ENCODE data around the gene TMEM170A. TPM values are rescaled to one million over a fixed set of nuclear protein-coding genes. Genes with fewer than 3 reads are reported as not detected.

The TMEM170A gene
- total and polyA plus RNA-seq, 2 of the 13 experiments (the other 11 are each of a cell fraction or from before 2014, with no cell fraction given): 35.7 to 39.7 TPM

DNA sequence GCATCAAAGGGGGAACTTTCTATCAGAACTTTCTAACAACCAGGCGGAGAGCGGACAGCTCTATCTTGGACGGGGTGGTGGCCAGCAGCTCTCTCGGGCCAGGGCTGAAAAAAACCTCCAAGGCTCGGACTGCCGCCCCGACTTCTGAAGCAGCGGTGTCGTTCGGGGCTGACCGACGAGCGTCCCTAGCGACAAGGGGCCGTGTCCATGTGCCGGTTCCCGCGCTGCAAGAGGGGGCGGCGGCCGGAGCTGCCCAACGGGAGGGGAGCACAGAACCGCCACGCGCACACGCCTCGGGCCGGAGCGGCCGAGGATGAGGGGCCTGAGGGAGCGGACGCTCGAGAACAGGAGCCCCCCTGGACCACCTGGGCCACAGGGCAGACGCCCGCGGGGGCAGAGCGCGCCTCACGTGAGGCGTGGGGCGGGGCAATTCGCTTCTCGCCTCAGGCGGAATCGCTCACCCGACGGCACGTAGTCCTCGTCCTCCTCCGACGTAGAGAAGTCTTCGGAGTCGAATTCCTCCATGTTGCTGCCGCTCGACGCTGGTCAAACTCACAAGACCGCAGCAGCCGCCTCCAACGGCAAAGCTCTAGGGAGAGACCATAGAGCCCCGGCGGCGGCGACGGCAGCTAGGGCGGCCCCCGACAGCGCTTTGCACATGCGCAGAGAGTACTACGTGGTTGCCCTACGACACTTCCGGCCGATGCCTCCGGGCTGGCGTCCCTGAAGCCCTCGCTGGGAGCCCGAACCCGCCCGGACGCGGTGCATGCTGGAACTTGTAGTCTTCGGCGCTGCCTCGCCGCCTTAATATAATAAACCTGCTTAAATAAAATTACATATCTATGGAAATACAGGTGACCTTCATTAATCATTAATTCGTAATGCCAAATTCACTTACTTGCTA, 31.4 kb downstream of the TMEM170A start, which contains the start of gene CFDP1 (continued):
- TF ChIP-seq, protein P1, sequence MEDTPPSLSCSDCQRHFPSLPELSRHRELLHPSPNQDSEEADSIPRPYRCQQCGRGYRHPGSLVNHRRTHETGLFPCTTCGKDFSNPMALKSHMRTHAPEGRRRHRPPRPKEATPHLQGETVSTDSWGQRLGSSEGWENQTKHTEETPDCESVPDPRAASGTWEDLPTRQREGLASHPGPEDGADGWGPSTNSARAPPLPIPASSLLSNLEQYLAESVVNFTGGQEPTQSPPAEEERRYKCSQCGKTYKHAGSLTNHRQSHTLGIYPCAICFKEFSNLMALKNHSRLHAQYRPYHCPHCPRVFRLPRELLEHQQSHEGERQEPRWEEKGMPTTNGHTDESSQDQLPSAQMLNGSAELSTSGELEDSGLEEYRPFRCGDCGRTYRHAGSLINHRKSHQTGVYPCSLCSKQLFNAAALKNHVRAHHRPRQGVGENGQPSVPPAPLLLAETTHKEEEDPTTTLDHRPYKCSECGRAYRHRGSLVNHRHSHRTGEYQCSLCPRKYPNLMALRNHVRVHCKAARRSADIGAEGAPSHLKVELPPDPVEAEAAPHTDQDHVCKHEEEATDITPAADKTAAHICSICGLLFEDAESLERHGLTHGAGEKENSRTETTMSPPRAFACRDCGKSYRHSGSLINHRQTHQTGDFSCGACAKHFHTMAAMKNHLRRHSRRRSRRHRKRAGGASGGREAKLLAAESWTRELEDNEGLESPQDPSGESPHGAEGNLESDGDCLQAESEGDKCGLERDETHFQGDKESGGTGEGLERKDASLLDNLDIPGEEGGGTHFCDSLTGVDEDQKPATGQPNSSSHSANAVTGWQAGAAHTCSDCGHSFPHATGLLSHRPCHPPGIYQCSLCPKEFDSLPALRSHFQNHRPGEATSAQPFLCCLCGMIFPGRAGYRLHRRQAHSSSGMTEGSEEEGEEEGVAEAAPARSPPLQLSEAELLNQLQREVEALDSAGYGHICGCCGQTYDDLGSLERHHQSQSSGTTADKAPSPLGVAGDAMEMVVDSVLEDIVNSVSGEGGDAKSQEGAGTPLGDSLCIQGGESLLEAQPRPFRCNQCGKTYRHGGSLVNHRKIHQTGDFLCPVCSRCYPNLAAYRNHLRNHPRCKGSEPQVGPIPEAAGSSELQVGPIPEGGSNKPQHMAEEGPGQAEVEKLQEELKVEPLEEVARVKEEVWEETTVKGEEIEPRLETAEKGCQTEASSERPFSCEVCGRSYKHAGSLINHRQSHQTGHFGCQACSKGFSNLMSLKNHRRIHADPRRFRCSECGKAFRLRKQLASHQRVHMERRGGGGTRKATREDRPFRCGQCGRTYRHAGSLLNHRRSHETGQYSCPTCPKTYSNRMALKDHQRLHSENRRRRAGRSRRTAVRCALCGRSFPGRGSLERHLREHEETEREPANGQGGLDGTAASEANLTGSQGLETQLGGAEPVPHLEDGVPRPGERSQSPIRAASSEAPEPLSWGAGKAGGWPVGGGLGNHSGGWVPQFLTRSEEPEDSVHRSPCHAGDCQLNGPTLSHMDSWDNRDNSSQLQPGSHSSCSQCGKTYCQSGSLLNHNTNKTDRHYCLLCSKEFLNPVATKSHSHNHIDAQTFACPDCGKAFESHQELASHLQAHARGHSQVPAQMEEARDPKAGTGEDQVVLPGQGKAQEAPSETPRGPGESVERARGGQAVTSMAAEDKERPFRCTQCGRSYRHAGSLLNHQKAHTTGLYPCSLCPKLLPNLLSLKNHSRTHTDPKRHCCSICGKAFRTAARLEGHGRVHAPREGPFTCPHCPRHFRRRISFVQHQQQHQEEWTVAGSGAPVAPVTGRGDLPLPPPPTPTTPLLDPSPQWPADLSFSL (CRISPR knock-in tag; IDR thresholded peaks at IDR 0.05): no peak
- TF ChIP-seq ZNF570 (CRISPR knock-in tag; IDR thresholded peaks at IDR 0.05; ENCODE audit: borderline replicate concordance) (peak; percentile 98), STAG1 (CRISPR knock-in tag; IDR thresholded peaks at IDR 0.05) (no peak), KLF11 (CRISPR knock-in tag; IDR thresholded peaks at IDR 0.05) (peak; percentile 98), KDM4B (CRISPR knock-in tag; IDR thresholded peaks at IDR 0.05) (peak; percentile 10; the same call in 1 of the 2 replicates), POLR2AphosphoS5 (IDR thresholded peaks at IDR 0.05; ENCODE audit: low read depth, low read length) (peak; percentile 86), NR2F2 (IDR thresholded peaks at IDR 0.05; ENCODE audit: borderline replicate concordance, low read depth) (no peak), FOXA3 (CRISPR knock-in tag; IDR thresholded peaks at IDR 0.05) (peak; percentile 31; the same call in 1 of the 2 replicates), ZNF232 (CRISPR knock-in tag; IDR thresholded peaks at IDR 0.05; ENCODE audit: borderline replicate concordance) (peak; percentile 87; the same call in 1 of the 2 replicates), PPARG (CRISPR knock-in tag; conservative IDR thresholded peaks at IDR 0.05) (0 out of 2 replicates have a peak, but pooled peaks have one; percentile 7), ZNF430 (CRISPR knock-in tag; IDR thresholded peaks at IDR 0.05) (peak; percentile 98), SIX1 (CRISPR knock-in tag; IDR thresholded peaks at IDR 0.05; ENCODE audit: borderline replicate concordance) (no peak), DMAP1 (CRISPR knock-in tag; IDR thresholded peaks at IDR 0.05) (peak; percentile 82), TMF1 (CRISPR knock-in tag; IDR thresholded peaks at IDR 0.05; ENCODE audit: low read depth) (peak; percentile 97), FOXK1 (CRISPR knock-in tag; IDR thresholded peaks at IDR 0.05; ENCODE audit: borderline replicate concordance, low read depth) (peak; percentile 17; the same call in 1 of the 2 replicates), HNRNPH1 (optimal IDR thresholded peaks at IDR 0.05; ENCODE audit: low read depth, low read length) (no peak), ZNF563 (CRISPR knock-in tag; IDR thresholded peaks at IDR 0.05) (peak; percentile 91), TP53 (CRISPR knock-in tag; conservative IDR thresholded peaks at IDR 0.05) (peak; percentile 82; the same call in 1 of the 2 replicates)
- TF ChIP-seq, protein P2, sequence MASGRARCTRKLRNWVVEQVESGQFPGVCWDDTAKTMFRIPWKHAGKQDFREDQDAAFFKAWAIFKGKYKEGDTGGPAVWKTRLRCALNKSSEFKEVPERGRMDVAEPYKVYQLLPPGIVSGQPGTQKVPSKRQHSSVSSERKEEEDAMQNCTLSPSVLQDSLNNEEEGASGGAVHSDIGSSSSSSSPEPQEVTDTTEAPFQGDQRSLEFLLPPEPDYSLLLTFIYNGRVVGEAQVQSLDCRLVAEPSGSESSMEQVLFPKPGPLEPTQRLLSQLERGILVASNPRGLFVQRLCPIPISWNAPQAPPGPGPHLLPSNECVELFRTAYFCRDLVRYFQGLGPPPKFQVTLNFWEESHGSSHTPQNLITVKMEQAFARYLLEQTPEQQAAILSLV (CRISPR knock-in tag; IDR thresholded peaks at IDR 0.05; ENCODE audit: borderline replicate concordance): peak; percentile 72; the same call in 1 of the 2 replicates
- TF ChIP-seq, protein P3, sequence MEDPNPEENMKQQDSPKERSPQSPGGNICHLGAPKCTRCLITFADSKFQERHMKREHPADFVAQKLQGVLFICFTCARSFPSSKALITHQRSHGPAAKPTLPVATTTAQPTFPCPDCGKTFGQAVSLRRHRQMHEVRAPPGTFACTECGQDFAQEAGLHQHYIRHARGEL (CRISPR knock-in tag; IDR thresholded peaks at IDR 0.05): peak; percentile 86; the same call in 1 of the 2 replicates
- TF ChIP-seq, protein P4, sequence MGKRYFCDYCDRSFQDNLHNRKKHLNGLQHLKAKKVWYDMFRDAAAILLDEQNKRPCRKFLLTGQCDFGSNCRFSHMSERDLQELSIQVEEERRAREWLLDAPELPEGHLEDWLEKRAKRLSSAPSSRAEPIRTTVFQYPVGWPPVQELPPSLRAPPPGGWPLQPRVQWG (CRISPR knock-in tag; IDR thresholded peaks at IDR 0.05; ENCODE audit: borderline replicate concordance, low read depth): no peak
